GM12878 (cell line): ENCODE results near the gene ORMDL1. TPM values are rescaled to one million over a fixed set of nuclear protein-coding genes. Genes with fewer than 3 reads are reported as not detected.

Experiments
- BCL11A ChIP-seq: IDR thresholded peaks from 2 replicates; pipeline ENCODE4 v1.6.1; 2011; ENCODE audit warnings: low read depth, low read length
- CBX3 ChIP-seq: fragments of 200-600 bp; sonication (generic); IDR thresholded peaks from 2 replicates; pipeline ENCODE4 v1.6.1; 2016; ENCODE audit warnings: low read depth, borderline replicate concordance
- ESRRA ChIP-seq: IDR thresholded peaks from 2 replicates; pipeline ENCODE4 v1.6.1; 2012; ENCODE audit warnings: mild to moderate bottlenecking, low read length, improper control_type of control experiment
- GATAD2B ChIP-seq: fragments of 450-650 bp; conservative IDR thresholded peaks from 2 replicates; pipeline ENCODE4 v1.6.1; 2017; ENCODE audit warnings: low read depth, mild to moderate bottlenecking, moderate library complexity
- KAT2A ChIP-seq: conservative IDR thresholded peaks from 2 replicates; pipeline ENCODE4 v1.6.1; 2011; ENCODE audit warnings: low read depth, low read length; ENCODE audit not compliant: control insufficient read depth
- KDM1A ChIP-seq: fragments of 200-600 bp; sonication (generic); IDR thresholded peaks from 2 replicates; pipeline ENCODE4 v1.6.1; 2016; ENCODE audit warnings: borderline replicate concordance
- LARP7 ChIP-seq: fragments of 450-650 bp; IDR thresholded peaks from 2 replicates; pipeline ENCODE4 v1.6.1; 2017; ENCODE audit warnings: mild to moderate bottlenecking
- MXI1 ChIP-seq: fragments of 150-350 bp; IDR thresholded peaks from 2 replicates; pipeline ENCODE4 v1.6.1; 2011; ENCODE audit warnings: low read depth, mild to moderate bottlenecking, inconsistent platforms, low read length, improper control_type of control experiment
- POLR2A ChIP-seq: IDR thresholded peaks from 2 replicates; pipeline ENCODE4 v1.6.1; 2011; ENCODE audit warnings: low read depth, mild to moderate bottlenecking, low read length
- SIN3A ChIP-seq: IDR thresholded peaks from 2 replicates; pipeline ENCODE4 v1.6.1; 2012; ENCODE audit warnings: low read depth, low read length, improper control_type of control experiment
- SRF ChIP-seq, 2 experiments: IDR thresholded peaks; 2 replicates each; pipeline ENCODE4 v1.6.1; 2011; ENCODE audit warnings: low read depth in 2 of 2, low read length in 2 of 2, mild to moderate bottlenecking in 1 of 2, moderate library complexity in 1 of 2
- SUPT20H ChIP-seq: IDR thresholded peaks from 2 replicates; pipeline ENCODE4 v1.6.1; 2011; ENCODE audit warnings: low read depth, mild to moderate bottlenecking, low read length, moderate library complexity, borderline replicate concordance; ENCODE audit not compliant: control insufficient read depth
- ZNF217 ChIP-seq: fragments of 450-650 bp; IDR thresholded peaks from 2 replicates; pipeline ENCODE4 v1.6.1; 2017; ENCODE audit warnings: antibody characterized with exemption, mild to moderate bottlenecking
- polyA plus RNA-seq, 11 experiments: library from polyadenylated mRNA; depleted of rRNA in 4 of 11; unstranded in 6 of 11; stranded (reverse) in 5 of 11; fragments of >200 nt; fragmentation: Nextera tagmentation in 4 of 11; fragmentation: Illumina TruSeq in 1 of 11; extraction: Ambion mirVana in 4 of 11; extraction: Trizol in 1 of 11; gene quantifications; 1 replicate in 1 of 11; 2 replicates in 10 of 11; pipeline versions ENCODE4 v1.2.1 to v1.2.3, GENCODE V29; 2011 to 2016; ENCODE audit warnings: inconsistent platforms in 2 of 11, missing spikeins in 2 of 11, low read depth in 1 of 11
- total RNA-seq, 4 experiments: library from RNA; depleted of rRNA in 3 of 4; stranded (reverse); fragments of >200 nt in 3 of 4; fragmentation: Illumina TruSeq in 1 of 4; extraction: Trizol in 1 of 4; gene quantifications; 2 replicates each; pipeline versions ENCODE4 v1.2.1 to v1.2.3, GENCODE V29; 2013 to 2021
- TF ChIP-seq, protein P1 (sequence below): IDR thresholded peaks from 2 replicates; pipeline ENCODE4 v1.6.1; 2012; ENCODE audit warnings: improper control_type of control experiment, low read depth, low read length; ENCODE audit not compliant: insufficient replicate concordance
- TF ChIP-seq, protein P2 (sequence below): fragments of 450-650 bp; IDR thresholded peaks from 2 replicates; pipeline ENCODE4 v1.6.1; 2017; ENCODE audit warnings: low read depth, mild to moderate bottlenecking, moderate library complexity
- TF ChIP-seq, protein P3 (sequence below): fragments of 450-650 bp; IDR thresholded peaks from 2 replicates; pipeline ENCODE4 v1.6.1; 2014; ENCODE audit warnings: mild to moderate bottlenecking
- TF ChIP-seq, protein P4 (sequence below): IDR thresholded peaks from 2 replicates; pipeline ENCODE4 v1.6.1; 2011; ENCODE audit warnings: mild to moderate bottlenecking, low read depth, low read length, moderate library complexity; ENCODE audit not compliant: insufficient replicate concordance
- TF ChIP-seq, protein P5 (sequence below): fragments of 450-650 bp; IDR thresholded peaks from 2 replicates; pipeline ENCODE4 v1.6.1; 2017; ENCODE audit warnings: mild to moderate bottlenecking

Gene ORMDL1
- total and polyA plus RNA-seq, 10 of the 15 experiments (the other 5 are each of a cell fraction or from before 2014, with no cell fraction given), result 62.6 to 161 (median 95.7) TPM

DNA sequence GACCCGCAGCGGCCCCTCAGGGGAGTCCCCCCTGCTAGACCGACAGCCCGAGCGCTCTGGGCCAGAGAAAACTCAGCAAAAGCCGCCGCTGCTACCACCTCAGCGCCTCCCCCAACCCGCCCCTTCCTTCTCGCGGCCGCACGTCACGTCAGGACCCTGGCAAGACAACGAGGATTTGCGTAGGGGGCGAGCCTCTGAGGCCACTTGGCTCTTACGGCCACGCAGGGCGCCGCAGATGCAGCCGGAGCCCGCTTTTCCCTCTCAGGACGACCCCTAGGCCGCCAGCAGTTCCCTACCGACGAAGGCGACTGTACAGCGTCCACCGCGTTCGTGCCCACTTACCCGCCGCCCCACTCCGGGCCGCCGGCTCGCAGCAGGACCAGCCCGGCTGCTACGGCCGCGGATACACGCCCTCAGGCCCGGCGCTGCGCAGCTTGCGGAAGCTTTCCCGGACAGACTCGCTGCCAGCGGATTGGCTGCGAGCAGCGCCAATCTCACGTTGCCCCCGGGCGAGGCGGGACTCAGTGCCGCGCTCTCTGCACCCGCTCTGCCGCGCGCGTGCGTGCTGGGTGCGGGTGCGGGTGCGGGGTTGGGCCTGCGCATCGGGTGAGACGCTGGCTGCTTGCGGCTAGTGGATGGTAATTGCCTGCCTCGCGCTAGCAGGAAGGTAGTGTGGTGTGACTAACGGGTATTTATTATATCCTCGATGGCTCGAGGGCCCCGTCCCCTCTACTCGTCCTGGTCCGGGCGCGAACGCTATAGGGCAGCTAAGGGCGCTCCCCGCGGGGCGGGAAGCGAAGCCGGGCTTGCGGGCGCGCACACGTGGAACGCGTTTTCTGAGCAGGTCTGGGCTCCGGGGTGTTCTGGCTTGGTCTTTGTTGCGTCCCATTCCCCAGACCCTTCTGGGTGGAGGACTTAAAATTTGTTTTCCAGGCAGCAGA lies at the start of gene ORMDL1, which contains the start of gene PMS1 (continued):
- TF ChIP-seq, protein P1, sequence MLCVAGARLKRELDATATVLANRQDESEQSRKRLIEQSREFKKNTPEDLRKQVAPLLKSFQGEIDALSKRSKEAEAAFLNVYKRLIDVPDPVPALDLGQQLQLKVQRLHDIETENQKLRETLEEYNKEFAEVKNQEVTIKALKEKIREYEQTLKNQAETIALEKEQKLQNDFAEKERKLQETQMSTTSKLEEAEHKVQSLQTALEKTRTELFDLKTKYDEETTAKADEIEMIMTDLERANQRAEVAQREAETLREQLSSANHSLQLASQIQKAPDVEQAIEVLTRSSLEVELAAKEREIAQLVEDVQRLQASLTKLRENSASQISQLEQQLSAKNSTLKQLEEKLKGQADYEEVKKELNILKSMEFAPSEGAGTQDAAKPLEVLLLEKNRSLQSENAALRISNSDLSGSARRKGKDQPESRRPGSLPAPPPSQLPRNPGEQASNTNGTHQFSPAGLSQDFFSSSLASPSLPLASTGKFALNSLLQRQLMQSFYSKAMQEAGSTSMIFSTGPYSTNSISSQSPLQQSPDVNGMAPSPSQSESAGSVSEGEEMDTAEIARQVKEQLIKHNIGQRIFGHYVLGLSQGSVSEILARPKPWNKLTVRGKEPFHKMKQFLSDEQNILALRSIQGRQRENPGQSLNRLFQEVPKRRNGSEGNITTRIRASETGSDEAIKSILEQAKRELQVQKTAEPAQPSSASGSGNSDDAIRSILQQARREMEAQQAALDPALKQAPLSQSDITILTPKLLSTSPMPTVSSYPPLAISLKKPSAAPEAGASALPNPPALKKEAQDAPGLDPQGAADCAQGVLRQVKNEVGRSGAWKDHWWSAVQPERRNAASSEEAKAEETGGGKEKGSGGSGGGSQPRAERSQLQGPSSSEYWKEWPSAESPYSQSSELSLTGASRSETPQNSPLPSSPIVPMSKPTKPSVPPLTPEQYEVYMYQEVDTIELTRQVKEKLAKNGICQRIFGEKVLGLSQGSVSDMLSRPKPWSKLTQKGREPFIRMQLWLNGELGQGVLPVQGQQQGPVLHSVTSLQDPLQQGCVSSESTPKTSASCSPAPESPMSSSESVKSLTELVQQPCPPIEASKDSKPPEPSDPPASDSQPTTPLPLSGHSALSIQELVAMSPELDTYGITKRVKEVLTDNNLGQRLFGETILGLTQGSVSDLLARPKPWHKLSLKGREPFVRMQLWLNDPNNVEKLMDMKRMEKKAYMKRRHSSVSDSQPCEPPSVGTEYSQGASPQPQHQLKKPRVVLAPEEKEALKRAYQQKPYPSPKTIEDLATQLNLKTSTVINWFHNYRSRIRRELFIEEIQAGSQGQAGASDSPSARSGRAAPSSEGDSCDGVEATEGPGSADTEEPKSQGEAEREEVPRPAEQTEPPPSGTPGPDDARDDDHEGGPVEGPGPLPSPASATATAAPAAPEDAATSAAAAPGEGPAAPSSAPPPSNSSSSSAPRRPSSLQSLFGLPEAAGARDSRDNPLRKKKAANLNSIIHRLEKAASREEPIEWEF, result no peak
- TF ChIP-seq, protein P2, sequence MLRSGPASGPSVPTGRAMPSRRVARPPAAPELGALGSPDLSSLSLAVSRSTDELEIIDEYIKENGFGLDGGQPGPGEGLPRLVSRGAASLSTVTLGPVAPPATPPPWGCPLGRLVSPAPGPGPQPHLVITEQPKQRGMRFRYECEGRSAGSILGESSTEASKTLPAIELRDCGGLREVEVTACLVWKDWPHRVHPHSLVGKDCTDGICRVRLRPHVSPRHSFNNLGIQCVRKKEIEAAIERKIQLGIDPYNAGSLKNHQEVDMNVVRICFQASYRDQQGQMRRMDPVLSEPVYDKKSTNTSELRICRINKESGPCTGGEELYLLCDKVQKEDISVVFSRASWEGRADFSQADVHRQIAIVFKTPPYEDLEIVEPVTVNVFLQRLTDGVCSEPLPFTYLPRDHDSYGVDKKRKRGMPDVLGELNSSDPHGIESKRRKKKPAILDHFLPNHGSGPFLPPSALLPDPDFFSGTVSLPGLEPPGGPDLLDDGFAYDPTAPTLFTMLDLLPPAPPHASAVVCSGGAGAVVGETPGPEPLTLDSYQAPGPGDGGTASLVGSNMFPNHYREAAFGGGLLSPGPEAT, result peak; percentile 97
- TF ChIP-seq CBX3 (no peak), ESRRA (no peak), GATAD2B (peak; percentile 74), SRF (IDR thresholded peaks at IDR 0.05; ENCODE audit: low read depth in 2 of 2, low read length in 2 of 2) (peak in 1 of 2 experiments; percentile 52; a peak in 1 of 4 replicates), SIN3A (no peak), KDM1A (no peak), MXI1 (peak; percentile 94), SUPT20H (no peak), KAT2A (no peak), POLR2A (peak; percentile 99), ZNF217 (peak; percentile 18; the same call in 1 of the 2 replicates), BCL11A (no peak), LARP7 (peak; percentile 72)
- TF ChIP-seq, protein P3, sequence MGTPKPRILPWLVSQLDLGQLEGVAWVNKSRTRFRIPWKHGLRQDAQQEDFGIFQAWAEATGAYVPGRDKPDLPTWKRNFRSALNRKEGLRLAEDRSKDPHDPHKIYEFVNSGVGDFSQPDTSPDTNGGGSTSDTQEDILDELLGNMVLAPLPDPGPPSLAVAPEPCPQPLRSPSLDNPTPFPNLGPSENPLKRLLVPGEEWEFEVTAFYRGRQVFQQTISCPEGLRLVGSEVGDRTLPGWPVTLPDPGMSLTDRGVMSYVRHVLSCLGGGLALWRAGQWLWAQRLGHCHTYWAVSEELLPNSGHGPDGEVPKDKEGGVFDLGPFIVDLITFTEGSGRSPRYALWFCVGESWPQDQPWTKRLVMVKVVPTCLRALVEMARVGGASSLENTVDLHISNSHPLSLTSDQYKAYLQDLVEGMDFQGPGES, result peak; percentile 71; the same call in 1 of the 2 replicates
- TF ChIP-seq, protein P4, sequence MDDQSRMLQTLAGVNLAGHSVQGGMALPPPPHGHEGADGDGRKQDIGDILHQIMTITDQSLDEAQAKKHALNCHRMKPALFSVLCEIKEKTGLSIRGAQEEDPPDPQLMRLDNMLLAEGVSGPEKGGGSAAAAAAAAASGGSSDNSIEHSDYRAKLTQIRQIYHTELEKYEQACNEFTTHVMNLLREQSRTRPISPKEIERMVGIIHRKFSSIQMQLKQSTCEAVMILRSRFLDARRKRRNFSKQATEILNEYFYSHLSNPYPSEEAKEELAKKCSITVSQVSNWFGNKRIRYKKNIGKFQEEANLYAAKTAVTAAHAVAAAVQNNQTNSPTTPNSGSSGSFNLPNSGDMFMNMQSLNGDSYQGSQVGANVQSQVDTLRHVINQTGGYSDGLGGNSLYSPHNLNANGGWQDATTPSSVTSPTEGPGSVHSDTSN, result peak; percentile 98
- TF ChIP-seq, protein P5, sequence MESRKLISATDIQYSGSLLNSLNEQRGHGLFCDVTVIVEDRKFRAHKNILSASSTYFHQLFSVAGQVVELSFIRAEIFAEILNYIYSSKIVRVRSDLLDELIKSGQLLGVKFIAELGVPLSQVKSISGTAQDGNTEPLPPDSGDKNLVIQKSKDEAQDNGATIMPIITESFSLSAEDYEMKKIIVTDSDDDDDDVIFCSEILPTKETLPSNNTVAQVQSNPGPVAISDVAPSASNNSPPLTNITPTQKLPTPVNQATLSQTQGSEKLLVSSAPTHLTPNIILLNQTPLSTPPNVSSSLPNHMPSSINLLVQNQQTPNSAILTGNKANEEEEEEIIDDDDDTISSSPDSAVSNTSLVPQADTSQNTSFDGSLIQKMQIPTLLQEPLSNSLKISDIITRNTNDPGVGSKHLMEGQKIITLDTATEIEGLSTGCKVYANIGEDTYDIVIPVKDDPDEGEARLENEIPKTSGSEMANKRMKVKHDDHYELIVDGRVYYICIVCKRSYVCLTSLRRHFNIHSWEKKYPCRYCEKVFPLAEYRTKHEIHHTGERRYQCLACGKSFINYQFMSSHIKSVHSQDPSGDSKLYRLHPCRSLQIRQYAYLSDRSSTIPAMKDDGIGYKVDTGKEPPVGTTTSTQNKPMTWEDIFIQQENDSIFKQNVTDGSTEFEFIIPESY, result no peak
